GM11168 (cell line): ENCODE results near the gene PIK3C2G.
"Not testable (repeated sequence)": the region's sequence is repeated elsewhere in the genome, so short reads cannot be mapped to it uniquely, and the experiment has no call there.

Source experiments
- in situ Hi-C: fragments of 300-500 bp; cut with MboI; formaldehyde crosslinking; loops from one replicate; pipeline ENCODE4 v1.12.0; 2022; ENCODE audit warnings: low sequenced_read_pairs; ENCODE audit not compliant: unreplicated experiment

Gene PIK3C2G

GRCh38 chr12:18446061-18446644, 184.8 kb downstream of the PIK3C2G start:
- in situ Hi-C loops, result no loop called here

GRCh38 chr12:18454330-18454729, 193.0 kb downstream of the PIK3C2G start:
- in situ Hi-C loops, result no loop called here

GRCh38 chr12:18456344-18456743, 195.0 kb downstream of the PIK3C2G start:
- in situ Hi-C loops, result no loop called here

GRCh38 chr12:18457362-18457761, 196.0 kb downstream of the PIK3C2G start:
- in situ Hi-C loops, result no loop called here

GRCh38 chr12:18461758-18462157, 200.4 kb downstream of the PIK3C2G start:
- in situ Hi-C loops, result no loop called here

- in situ Hi-C loops, result no loop called here
Measured at GRCh38 chr12:18462442-18462841, 201.1 kb downstream of the PIK3C2G start.

GRCh38 chr12:18467620-18468245, 206.4 kb downstream of the PIK3C2G start:
- in situ Hi-C loops, result no loop called here

- in situ Hi-C loops, result no loop called here
Measured at GRCh38 chr12:18468246-18469075, 207.1 kb downstream of the PIK3C2G start.

GRCh38 chr12:18470251-18470650, 208.9 kb downstream of the PIK3C2G start:
- in situ Hi-C loops, result no loop called here

GRCh38 chr12:18472304-18472703, 211.0 kb downstream of the PIK3C2G start:
- in situ Hi-C loops, result no loop called here

- in situ Hi-C loops, result no loop called here
Measured at GRCh38 chr12:18472806-18473205, 211.5 kb downstream of the PIK3C2G start.

GRCh38 chr12:18476861-18477260, 215.5 kb downstream of the PIK3C2G start:
- in situ Hi-C loops, result no loop called here

GRCh38 chr12:18479256-18479655, 217.9 kb downstream of the PIK3C2G start:
- in situ Hi-C loops, result no loop called here

- in situ Hi-C loops, result no loop called here
Measured at GRCh38 chr12:18482601-18483120, 221.3 kb downstream of the PIK3C2G start.

- in situ Hi-C loops, result no loop called here
Measured at GRCh38 chr12:18483698-18484325, 222.5 kb downstream of the PIK3C2G start.

- in situ Hi-C loops, result no loop called here
Measured at GRCh38 chr12:18486036-18486435, 224.7 kb downstream of the PIK3C2G start.

GRCh38 chr12:18487509-18487908, 226.2 kb downstream of the PIK3C2G start:
- in situ Hi-C loops, result no loop called here

- in situ Hi-C loops, result no loop called here
Measured at GRCh38 chr12:18492372-18493025, 231.2 kb downstream of the PIK3C2G start.

GRCh38 chr12:18496156-18496555, 234.8 kb downstream of the PIK3C2G start:
- in situ Hi-C loops, result no loop called here

GRCh38 chr12:18500160-18500574, 238.8 kb downstream of the PIK3C2G start:
- in situ Hi-C loops, result not testable (repeated sequence)
